ENCODE data around the gene TMEM25.
A peak's percentile ranks its signal among the peaks of the same experiment; 100 is the strongest.
"Not testable (repeated sequence)": the region's sequence is repeated elsewhere in the genome, so short reads cannot be mapped to it uniquely, and the experiment has no call there.

TMEM25 gene

GRCh38 chr11:118532852-118533768, 2.1 kb downstream of the TMEM25 start:
- no peak for DNase-seq

- no peak for DNase-seq
Measured at GRCh38 chr11:118533769-118534729, 3.1 kb downstream of the TMEM25 start.

- no peak for DNase-seq
Measured at GRCh38 chr11:118535261-118535660, 4.3 kb downstream of the TMEM25 start.

- DNase-seq, result no peak
Measured at GRCh38 chr11:118536726-118537125, 5.7 kb downstream of the TMEM25 start.

GRCh38 chr11:118537409-118537980, 6.5 kb downstream of the TMEM25 start:
- no peak for DNase-seq

- DNase-seq, result no peak
Measured at GRCh38 chr11:118544010-118544646, 13.1 kb downstream of the TMEM25 start.

- DNase-seq, result no peak
Measured at GRCh38 chr11:118544647-118545010, 13.6 kb downstream of the TMEM25 start.

- no peak for DNase-seq
Measured at GRCh38 chr11:118545533-118545932, 14.5 kb downstream of the TMEM25 start.

- DNase-seq, result no peak
Measured at GRCh38 chr11:118547132-118547531, 16.1 kb downstream of the TMEM25 start.

- no peak for DNase-seq
Measured at GRCh38 chr11:118552341-118552740, 21.3 kb downstream of the TMEM25 start.

- no peak for DNase-seq
Measured at GRCh38 chr11:118560806-118561205, 29.8 kb downstream of the TMEM25 start.

GRCh38 chr11:118565051-118565450, 34.1 kb downstream of the TMEM25 start:
- DNase-seq, result no peak

- no peak for DNase-seq
Measured at GRCh38 chr11:118569670-118570069, 38.7 kb downstream of the TMEM25 start.

- DNase-seq, result no peak
Measured at GRCh38 chr11:118570787-118571186, 39.8 kb downstream of the TMEM25 start.

GRCh38 chr11:118571701-118572060, 40.7 kb downstream of the TMEM25 start:
- peak; percentile 41 for DNase-seq

GRCh38 chr11:118572061-118572980, 41.3 kb downstream of the TMEM25 start, which contains the start of gene ARCN1:
ARCN1 (plus strand) TSS chr11:118572409; CDS start chr11:118572548, 139 bp downstream.
- DNase-seq, result peak; percentile 76

- DNase-seq, result no peak
Measured at GRCh38 chr11:118572981-118573550, 42.1 kb downstream of the TMEM25 start.

GRCh38 chr11:118574636-118575035, 43.6 kb downstream of the TMEM25 start:
- no peak for DNase-seq

GRCh38 chr11:118577995-118578394, 47.0 kb downstream of the TMEM25 start:
- not testable (repeated sequence) for DNase-seq

GRCh38 chr11:118581057-118581456, 50.1 kb downstream of the TMEM25 start:
- DNase-seq, result no peak

Measured in activated CD4-positive, CD25-positive, alpha-beta regulatory T cell treated with anti-CD3 and anti-CD28 coated beads, Interleukin-2, amount 50 U/mL, for 72 hours (primary cell).